CD4-positive, alpha-beta T cell (primary cell): Measurements from ENCODE around the gene OTOP3. TPM values are rescaled to one million over a fixed set of nuclear protein-coding genes. Genes with fewer than 3 reads are reported as not detected.

ENCODE experiments used
- ATAC-seq: fragments of 200-7000 bp; cut with Tn5 transposase; one replicate; pipeline ENCODE4 v1.10.0; 2022; ENCODE audit warnings: mild to moderate bottlenecking; ENCODE audit not compliant: poor library complexity
- CTCF ChIA-PET: fragments of 350-600 bp; sonication (Branson Sonifier 250); formaldehyde crosslinking; loops from one replicate; lab custom pipeline; 2021; ENCODE audit warnings: antibody characterized with exemption, inconsistent platforms; lab: Charles Lee
- POLR2A ChIA-PET: fragments of 350-600 bp; sonication (Branson Sonifier 250); formaldehyde crosslinking; loops from one replicate; lab custom pipeline; 2021; ENCODE audit warnings: antibody characterized with exemption, inconsistent platforms; lab: Charles Lee
- DNase-seq, 14 experiments: peaks; one replicate each; pipeline ENCODE4 v3.0.0-alpha.2; 2013 to 2020; ENCODE audit warnings: mixed read lengths in 2 of 14
- H3K27ac ChIP-seq, 2 donors: one replicate each; pipeline versions ENCODE4 v1.5.1 to v1.7.0; 2013; ENCODE audit warnings: low read length in 2 of 2, low read depth in 1 of 2, mild to moderate bottlenecking in 1 of 2
- H3K27me3 ChIP-seq, 2 experiments: 1 replicate in 1 of 2; 2 replicates in 1 of 2; pipeline versions ENCODE4 v1.6.1 to v1.7.0; 2013; ENCODE audit warnings: low read length in 2 of 2, control low read depth in 1 of 2, mild to moderate bottlenecking in 1 of 2, moderate library complexity in 1 of 2; ENCODE audit not compliant: insufficient read depth in 2 of 2, control insufficient read depth in 1 of 2
- H3K36me3 ChIP-seq: one replicate; pipeline ENCODE4 v1.6.1; 2013; ENCODE audit warnings: low read length, control low read depth; ENCODE audit not compliant: insufficient read depth
- H3K4me1 ChIP-seq: one replicate; pipeline ENCODE4 v1.6.1; 2013; ENCODE audit warnings: low read length, control low read depth; ENCODE audit not compliant: insufficient read depth
- H3K4me3 ChIP-seq: one replicate; pipeline ENCODE4 v1.5.1; 2013; ENCODE audit warnings: mild to moderate bottlenecking, low read length, moderate library complexity
- H3K9me3 ChIP-seq, 2 experiments: 1 replicate in 1 of 2; 2 replicates in 1 of 2; pipeline versions ENCODE4 v1.6.1 to v1.7.0; 2013; ENCODE audit warnings: low read length in 2 of 2, mild to moderate bottlenecking in 2 of 2, control low read depth in 1 of 2, moderate library complexity in 1 of 2; ENCODE audit not compliant: control insufficient read depth in 1 of 2, insufficient read depth in 1 of 2
- H3K27ac Mint-ChIP-seq: one replicate; pipeline ENCODE4 v1.8.0; 2020; ENCODE audit warnings: mixed read lengths
- H3K27me3 Mint-ChIP-seq: one replicate; pipeline ENCODE4 v1.8.0; 2021; ENCODE audit warnings: mixed read lengths
- H3K36me3 Mint-ChIP-seq: one replicate; pipeline ENCODE4 v1.8.0; 2021; ENCODE audit warnings: low read depth, mixed read lengths
- H3K4me1 Mint-ChIP-seq: one replicate; pipeline ENCODE4 v1.8.0; 2021; ENCODE audit warnings: low read depth, mixed read lengths
- H3K4me3 Mint-ChIP-seq: one replicate; pipeline ENCODE4 v1.8.0; 2020; ENCODE audit warnings: mild to moderate bottlenecking, mixed read lengths
- H3K9me3 Mint-ChIP-seq: one replicate; pipeline ENCODE4 v1.8.0; 2020; ENCODE audit warnings: mixed read lengths
- CTCF ChIP-seq: fragments of 200-600 bp; IDR thresholded peaks from one replicate; pipeline ENCODE4 v1.8.0; 2022; ENCODE audit warnings: antibody characterized with exemption, mild to moderate bottlenecking
- intact Hi-C, 2 experiments: fragments of 100-400 bp; cut with DNase I in 1 of 2; cut with micrococcal nuclease in 1 of 2; formaldehyde crosslinking; loops; one replicate each; pipeline versions ENCODE4 v1.15.1 to v1.9.0; 2023 to 2025; cut with DNase I, micrococcal nuclease
- total RNA-seq, 174 experiments: library from RNA in 2 of 174; stranded (reverse) in 2 of 174; gene quantifications; one replicate each; pipeline ENCODE4 v1.2.3 and lab custom pipeline; 2021 to 2026

OTOP3 gene
- total RNA-seq, 2 experiments from 2014 or later, result not detected

- Mint-ChIP-seq H3K9me3 (no peaks in the 10 kb centered on the region), H3K4me3 (no peak overlapping the region), H3K27ac (no peak overlapping the region), H3K4me1 (no peaks in the 10 kb centered on the region), H3K27me3 (peaks cover 78% of the 10 kb centered on the region), H3K36me3 (no peaks in the 10 kb centered on the region)
- H3K36me3 ChIP-seq, result no peaks in the 10 kb centered on the region
- ATAC-seq, result no peak
- H3K27ac ChIP-seq, result no peak overlapping the region
- no peak for DNase-seq
- ChIA-PET POLR2A (no interaction called here), CTCF (no interaction called here)
- peaks cover 9% of the 10 kb centered on the region for H3K4me1 ChIP-seq
- no peak for TF ChIP-seq CTCF
- no peak overlapping the region for H3K4me3 ChIP-seq
- peaks cover 0 to 16% of the 10 kb centered on the region in 2 experiments for H3K9me3 ChIP-seq
- H3K27me3 ChIP-seq, result peaks cover 51 to 58% of the 10 kb centered on the region in 2 experiments
- intact Hi-C loops, result loop anchor here in 1 of 2 experiments (10.0 kb wide), 1 partner anchor 510 kb away; no protein-coding TSS in a partner anchor
Measured at GRCh38 chr17:74935048-74935447, 650 bp upstream of the OTOP3 start.

DNA sequence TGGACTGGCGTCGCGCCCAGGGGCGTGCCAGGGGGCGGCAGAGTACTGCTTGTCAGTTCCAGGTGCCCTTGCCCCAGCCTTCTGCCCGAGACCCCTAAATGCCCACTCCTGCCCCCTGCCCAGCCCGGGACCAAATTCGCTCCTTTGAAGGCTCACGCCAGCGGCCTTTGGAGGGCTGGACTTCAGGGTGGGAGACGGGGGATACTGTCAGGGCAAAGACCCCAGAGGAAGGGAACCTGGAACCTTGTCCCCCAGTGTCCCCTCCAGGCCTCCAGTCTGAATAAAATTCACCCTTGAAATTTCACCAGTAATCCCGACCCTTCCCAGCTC is 737 bp downstream of the OTOP3 start:
- ChIA-PET CTCF (no interaction called here), POLR2A (no interaction called here)
- H3K27me3 Mint-ChIP-seq, result peaks cover 74% of the 10 kb centered on the region
- H3K4me3 Mint-ChIP-seq, result no peak overlapping the region
- DNase-seq, result no peak
- no peak for ATAC-seq
- Histone ChIP-seq H3K36me3 (no peaks in the 10 kb centered on the region), H3K27me3 (peaks cover 48 to 54% of the 10 kb centered on the region in 2 experiments), H3K9me3 (peaks cover 0 to 11% of the 10 kb centered on the region in 2 experiments), H3K27ac (no peak overlapping the region), H3K4me1 (peaks cover 9% of the 10 kb centered on the region), H3K4me3 (no peak overlapping the region)
- H3K4me1 Mint-ChIP-seq, result no peaks in the 10 kb centered on the region
- TF ChIP-seq CTCF, result no peak
- H3K27ac Mint-ChIP-seq, result no peak overlapping the region
- no peaks in the 10 kb centered on the region for H3K9me3 Mint-ChIP-seq
- H3K36me3 Mint-ChIP-seq, result no peaks in the 10 kb centered on the region
- intact Hi-C loops, result loop anchor here in 1 of 2 experiments (10.0 kb wide), 1 partner anchor 512 kb away; no protein-coding TSS in a partner anchor

DNA sequence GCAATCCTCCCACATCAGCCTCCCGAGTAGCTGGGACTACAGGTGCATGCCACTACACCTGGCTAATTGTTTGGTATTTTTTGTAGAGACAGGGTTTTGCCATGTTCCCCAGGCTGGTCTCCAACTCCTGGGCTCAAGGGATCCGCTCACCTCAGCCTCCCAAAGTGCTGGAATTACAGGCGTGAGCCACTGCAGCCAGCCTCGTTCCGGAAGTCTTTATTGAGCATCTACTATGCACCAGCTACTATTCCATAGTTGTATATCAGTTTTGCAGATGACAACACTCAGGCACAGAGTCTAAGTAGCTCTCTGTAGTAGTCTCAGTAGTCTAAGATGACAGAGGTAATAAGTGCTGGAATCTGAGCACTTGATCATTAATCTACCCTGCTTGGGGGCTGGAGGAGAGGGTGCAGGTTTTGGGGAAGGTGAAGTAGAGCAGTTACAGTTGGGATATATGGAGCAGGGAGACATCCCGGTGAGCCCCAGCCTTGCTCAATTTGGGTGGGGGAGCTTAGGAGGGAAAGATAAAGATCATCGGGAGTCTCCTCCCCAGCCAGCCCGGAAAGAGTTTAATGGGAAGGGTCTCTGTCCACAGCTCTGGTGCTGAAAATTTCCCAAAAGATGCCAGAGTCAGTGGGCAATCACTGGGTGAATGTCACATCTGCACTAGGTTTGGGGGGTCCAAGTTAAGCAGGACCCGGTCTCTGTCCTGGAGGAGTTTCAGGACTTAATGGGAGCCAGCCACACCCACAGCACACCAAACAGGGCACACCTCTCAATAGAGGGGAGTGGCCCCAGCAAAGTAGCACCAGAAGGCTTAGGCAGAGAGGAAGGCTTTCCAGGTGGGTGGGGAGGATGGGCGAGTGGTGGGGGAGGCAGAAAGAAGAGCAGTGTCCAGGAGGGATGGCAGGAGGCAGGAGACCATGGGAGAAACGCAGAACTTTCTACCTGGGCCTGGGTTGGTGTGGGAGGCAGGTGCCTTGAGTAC is 1.7 kb downstream of the OTOP3 start:
- H3K36me3 ChIP-seq, result no peaks in the 10 kb centered on the region
- peaks cover 71% of the 10 kb centered on the region for H3K27me3 Mint-ChIP-seq
- TF ChIP-seq CTCF, result no peak
- peaks cover 0 to 11% of the 10 kb centered on the region in 2 experiments for H3K9me3 ChIP-seq
- no peak for ATAC-seq
- intact Hi-C loops, result loop anchor here in 1 of 2 experiments (10.0 kb wide), 1 partner anchor 513 kb away; no protein-coding TSS in a partner anchor
- H3K36me3 Mint-ChIP-seq, result no peaks in the 10 kb centered on the region
- no peaks in the 10 kb centered on the region for H3K9me3 Mint-ChIP-seq
- DNase-seq, result no peak
- ChIA-PET POLR2A (no interaction called here), CTCF (interaction anchor here (0.6 kb wide), 1 partner anchor 138 kb away, joined by 3 read pairs; no protein-coding TSS in a partner anchor)
- peaks cover 48% of the 10 kb centered on the region in 2 experiments for H3K27me3 ChIP-seq
- no peak overlapping the region for H3K27ac Mint-ChIP-seq
- H3K4me1 ChIP-seq, result peaks cover 9% of the 10 kb centered on the region
- no peak overlapping the region for H3K4me3 Mint-ChIP-seq
- H3K27ac ChIP-seq, result no peak overlapping the region
- H3K4me3 ChIP-seq, result no peak overlapping the region
- no peaks in the 10 kb centered on the region for H3K4me1 Mint-ChIP-seq
